PFSK-1 (cell line): Measurements from ENCODE around the gene GGN.

ENCODE experiments used
- FOXP2 ChIP-seq: optimal IDR thresholded peaks from 2 replicates; pipeline ENCODE3; 2011; ENCODE audit warnings: borderline replicate concordance, control low read depth, inconsistent platforms; ENCODE audit not compliant: insufficient read depth; ENCODE audit errors: extremely low read length, extremely low read depth
- POLR2AphosphoS5 ChIP-seq: IDR thresholded peaks from 2 replicates; pipeline ENCODE4 v1.6.1; 2012; ENCODE audit warnings: low read depth, mild to moderate bottlenecking, control low read depth, low read length, moderate library complexity
- SIN3A ChIP-seq: IDR thresholded peaks from 2 replicates; pipeline ENCODE4 v1.6.1; 2012; ENCODE audit warnings: mild to moderate bottlenecking, low read length, moderate library complexity, borderline replicate concordance; ENCODE audit not compliant: insufficient read depth

Gene GGN

GRCh38 chr19:38336638-38337359, 51.0 kb downstream of the GGN start:
- TF ChIP-seq SIN3A (no peak), POLR2AphosphoS5 (0 out of 2 replicates have a peak, but pooled peaks have one; percentile 32)

- TF ChIP-seq FOXP2 (no peak), POLR2AphosphoS5 (no peak)
These were observed 51.7 kb downstream of the GGN start for GRCh38 chr19:38335949-38336637.
